Vagina (tissue), 2 donors: ENCODE measurements around the gene CCNJ.

Source experiments
- CTCF ChIP-seq, 3 experiments: fragments of 450-650 bp in 2 of 3; fragments of 200-600 bp in 1 of 3; sonication (generic) in 1 of 3; IDR thresholded peaks; one replicate each; pipeline ENCODE4 v1.5.1; 2017 to 2019; ENCODE audit warnings: antibody characterized with exemption in 3 of 3, mild to moderate bottlenecking in 2 of 3, moderate library complexity in 2 of 3
- POLR2A ChIP-seq, 2 donors: fragments of 450-650 bp; IDR thresholded peaks; one replicate each; pipeline ENCODE4 v1.6.1; 2017; ENCODE audit warnings: antibody characterized with exemption in 2 of 2, mild to moderate bottlenecking in 2 of 2, moderate library complexity in 2 of 2

GRCh38 chr10:96056787-96057186, 13.4 kb downstream of the CCNJ start:
- TF ChIP-seq CTCF (IDR thresholded peaks at IDR 0.05) (no peak), POLR2A (IDR thresholded peaks at IDR 0.05) (no peak)
